Stimulated activated CD8-positive, alpha-beta memory T cell treated with anti-CD3 and anti-CD28 coated beads, Interleukin-4, amount 100 ng/mL, for 48 hours (primary cell): ENCODE measurements around the gene C1orf198.
A peak's percentile ranks its signal among the peaks of the same experiment; 100 is the strongest.

Experiments used
- DNase-seq: peaks from one replicate; pipeline ENCODE4 v3.0.0-alpha.2; 2020

Gene C1orf198, protein sequence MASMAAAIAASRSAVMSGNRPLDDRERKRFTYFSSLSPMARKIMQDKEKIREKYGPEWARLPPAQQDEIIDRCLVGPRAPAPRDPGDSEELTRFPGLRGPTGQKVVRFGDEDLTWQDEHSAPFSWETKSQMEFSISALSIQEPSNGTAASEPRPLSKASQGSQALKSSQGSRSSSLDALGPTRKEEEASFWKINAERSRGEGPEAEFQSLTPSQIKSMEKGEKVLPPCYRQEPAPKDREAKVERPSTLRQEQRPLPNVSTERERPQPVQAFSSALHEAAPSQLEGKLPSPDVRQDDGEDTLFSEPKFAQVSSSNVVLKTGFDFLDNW

GRCh38 chr1:230867903-230868735 lies at the start of gene C1orf198:
C1orf198 (minus strand) TSS chr1:230868521; CDS start chr1:230868512, 9 bp downstream.
- DNase-seq = peak; percentile 83

GRCh38 chr1:230917284-230918135 lies 49.2 kb upstream of the C1orf198 start:
- peak; percentile 84 for DNase-seq

DNA sequence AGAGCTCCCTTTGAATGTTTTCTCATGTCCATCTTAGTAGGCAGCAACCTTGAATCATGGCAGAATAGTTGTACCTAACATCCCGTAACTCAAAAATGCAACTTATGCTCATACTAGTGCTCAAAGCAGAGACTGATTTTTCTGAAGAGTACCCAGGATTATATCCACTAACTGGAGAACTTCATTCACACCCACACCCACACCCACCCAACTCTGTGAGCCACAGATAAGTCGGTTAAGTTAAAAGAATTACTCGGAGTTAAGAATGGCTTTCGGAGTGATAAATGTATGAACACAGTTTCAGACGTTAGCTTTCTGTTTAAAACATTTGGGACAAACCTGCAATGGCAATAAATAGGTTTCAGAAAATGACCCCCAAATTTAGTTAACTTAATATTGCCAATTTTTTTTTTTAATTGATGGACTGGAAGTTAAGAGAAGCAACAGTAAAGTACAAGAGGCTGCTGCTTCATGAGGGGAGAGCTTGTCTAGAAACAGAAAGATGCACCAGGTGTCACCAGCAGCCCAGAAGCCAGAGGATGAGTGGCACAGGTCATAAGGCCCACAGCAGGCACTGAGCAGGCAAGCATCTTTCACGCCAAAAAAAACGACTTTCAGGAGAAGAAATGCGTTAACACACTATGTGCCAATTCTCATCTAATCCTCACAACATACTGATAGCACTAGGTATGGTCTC lies 48.4 kb upstream of the C1orf198 start:
- no peak for DNase-seq

DNA sequence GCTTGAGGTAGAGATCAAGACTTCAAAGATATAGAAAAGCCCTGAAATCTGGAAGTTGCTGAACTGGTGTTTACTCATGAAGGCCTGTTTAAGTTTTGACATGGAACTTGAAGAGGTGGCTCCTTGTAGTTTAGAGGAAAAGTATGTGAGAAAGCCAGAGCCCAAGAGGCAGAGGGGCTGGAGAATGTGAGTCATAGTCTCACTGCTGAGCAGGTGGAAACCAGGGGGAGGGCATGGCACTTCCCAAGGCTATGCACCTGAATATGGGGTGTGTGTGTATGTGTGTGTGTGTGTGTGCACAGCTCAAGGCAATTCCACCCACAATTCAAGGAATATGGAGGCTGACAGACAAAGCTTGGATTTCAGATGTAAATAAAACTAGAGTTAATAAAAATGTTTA lies 46.8 kb upstream of the C1orf198 start:
- no peak for DNase-seq

DNA sequence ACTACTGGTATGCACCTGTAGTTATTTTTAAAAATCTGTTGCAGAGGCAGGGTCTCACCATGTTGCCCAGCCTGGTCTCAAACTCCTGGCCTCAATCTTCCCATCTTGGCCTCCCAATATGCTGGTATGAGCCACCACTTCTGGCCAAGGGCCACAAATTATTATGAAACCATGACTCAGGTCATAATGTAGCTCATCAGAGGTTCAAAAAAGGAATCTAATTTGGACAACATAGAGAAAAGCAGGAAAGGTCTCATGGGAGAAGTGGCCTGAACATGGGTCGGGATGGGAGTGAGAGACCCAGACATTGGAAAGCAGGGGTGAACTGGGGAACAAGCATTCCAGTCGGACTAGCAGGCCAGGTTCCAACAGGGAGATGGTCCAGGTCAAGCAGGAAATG lies 45.2 kb upstream of the C1orf198 start:
- DNase-seq = no peak

- no peak for DNase-seq
Observed at GRCh38 chr1:230910755-230911117, 42.4 kb upstream of the C1orf198 start.

DNA sequence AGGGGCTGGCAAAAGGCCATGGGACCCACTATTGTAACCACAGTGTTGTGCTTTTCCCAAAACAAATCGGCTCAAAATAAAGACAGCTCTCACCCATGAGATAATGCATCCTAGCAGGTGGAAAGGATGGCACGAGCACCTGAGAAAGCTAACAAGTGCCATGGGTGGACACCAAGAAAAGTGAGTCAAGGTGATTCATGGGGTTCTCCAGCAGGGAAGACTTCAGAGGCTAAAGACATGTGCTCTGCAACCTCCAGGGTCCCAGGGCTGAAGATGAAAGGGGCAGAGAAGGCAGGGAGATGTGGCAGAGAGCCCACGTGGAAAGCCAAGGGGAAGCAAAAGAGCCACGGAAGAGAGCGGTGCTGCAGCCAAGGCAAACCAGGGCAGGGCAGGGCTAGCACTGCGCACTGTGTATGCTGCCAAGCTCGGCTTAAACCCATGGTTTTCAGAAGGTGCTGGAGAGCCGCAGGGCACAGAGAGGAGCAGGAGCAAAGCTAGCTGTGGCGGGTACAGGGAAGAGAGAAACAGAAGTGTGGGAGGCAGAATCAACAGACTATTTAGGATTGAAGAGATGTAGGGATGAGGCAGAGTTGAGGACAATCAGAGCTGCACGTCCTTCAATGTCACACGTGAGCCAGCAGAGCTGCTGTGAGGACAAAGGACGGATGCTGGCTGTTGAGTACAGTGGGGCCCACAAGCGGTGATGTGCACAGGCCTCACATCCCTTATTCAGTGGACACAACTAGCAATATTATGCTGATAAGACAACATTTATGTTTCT lies 41.8 kb upstream of the C1orf198 start:
- DNase-seq = no peak

- no peak for DNase-seq
Observed at GRCh38 chr1:230907472-230908205, 39.3 kb upstream of the C1orf198 start.

DNA sequence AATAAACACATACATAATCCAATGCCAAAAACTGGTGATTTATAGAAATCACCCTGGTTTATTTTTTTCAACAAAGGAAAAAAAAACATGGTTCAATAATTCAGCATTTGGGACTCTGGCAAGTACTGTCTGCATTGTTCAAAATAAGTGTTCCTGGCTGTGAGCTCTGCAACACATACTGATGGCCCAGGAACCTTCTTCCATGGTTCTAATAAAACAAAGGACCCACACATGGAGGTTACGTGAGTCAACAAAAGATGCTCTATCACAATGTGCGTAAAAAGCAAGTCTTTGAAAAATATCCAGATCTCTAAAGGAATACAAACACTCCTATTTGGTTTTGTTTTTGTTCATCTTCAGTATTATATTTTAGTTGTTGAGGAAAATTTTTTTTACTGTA lies 37.9 kb upstream of the C1orf198 start:
- no peak for DNase-seq

DNA sequence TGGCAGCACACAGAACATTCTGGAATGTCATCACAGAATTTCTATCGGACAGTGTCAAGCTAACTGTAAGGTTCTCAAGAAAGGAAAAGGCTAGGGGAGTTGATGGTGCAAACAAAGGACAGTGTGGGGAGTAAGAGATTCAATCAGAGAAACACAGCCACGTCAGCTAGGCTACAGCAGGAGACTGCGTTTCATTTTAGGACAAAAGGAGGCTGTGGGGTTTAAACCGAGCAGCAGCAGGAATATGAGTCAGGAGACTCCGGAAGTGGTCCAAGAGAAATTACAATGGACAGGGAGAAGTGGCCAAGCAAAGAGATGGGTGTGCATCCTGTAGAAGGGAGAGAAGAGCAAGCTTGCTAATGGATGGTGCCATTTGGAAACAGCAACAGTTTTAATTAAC lies 37.4 kb upstream of the C1orf198 start:
- DNase-seq = no peak

DNA sequence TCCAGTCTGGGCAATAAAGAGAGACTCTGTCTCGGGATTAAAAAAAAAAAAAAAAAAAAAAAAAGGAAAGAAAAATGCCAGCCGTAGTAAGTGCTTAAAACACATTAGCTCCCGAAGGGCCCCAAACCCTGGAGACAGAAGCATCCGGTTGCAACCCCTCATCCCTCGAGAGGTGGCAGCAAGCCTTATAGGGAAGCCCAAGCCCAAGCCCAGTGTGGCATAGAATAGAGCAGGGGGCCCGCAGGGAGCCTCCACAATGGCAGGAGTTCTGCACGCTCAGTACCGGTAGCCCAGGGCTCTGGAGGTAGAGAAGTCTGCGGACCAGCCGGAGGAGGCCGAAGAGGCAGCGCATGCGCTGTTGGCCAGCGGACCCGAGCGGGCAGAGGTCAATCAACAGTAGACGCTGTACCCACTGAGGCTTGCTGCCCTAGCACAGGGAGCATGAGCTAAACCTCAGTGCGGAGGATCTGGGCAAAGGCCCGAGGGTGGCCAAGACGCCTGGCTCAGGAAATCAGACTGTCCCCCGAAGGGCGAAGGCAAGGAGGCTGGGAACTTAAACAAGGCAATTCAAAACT lies 34.1 kb upstream of the C1orf198 start:
- no peak for DNase-seq

- no peak for DNase-seq
Observed at GRCh38 chr1:230901671-230902070, 33.4 kb upstream of the C1orf198 start.

DNA sequence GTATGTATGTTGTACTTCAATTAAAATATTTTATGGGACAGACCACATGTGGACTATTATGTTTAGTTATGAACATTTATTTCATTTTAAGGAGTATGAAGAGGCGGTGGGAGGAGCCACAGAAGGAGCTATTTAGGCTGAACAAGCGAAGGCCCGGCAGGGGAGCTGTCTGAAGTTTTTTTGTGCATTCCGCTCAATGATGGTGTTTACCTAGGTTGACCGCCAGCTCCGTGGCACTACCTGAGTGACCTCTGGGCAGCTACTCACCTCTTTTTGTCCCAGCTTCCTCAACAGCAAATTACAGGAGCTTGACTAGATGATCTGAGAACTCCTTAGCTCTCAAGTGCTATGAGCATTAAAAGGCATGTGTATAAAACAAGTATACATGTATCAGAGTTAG lies 32.7 kb upstream of the C1orf198 start:
- no peak for DNase-seq

DNA sequence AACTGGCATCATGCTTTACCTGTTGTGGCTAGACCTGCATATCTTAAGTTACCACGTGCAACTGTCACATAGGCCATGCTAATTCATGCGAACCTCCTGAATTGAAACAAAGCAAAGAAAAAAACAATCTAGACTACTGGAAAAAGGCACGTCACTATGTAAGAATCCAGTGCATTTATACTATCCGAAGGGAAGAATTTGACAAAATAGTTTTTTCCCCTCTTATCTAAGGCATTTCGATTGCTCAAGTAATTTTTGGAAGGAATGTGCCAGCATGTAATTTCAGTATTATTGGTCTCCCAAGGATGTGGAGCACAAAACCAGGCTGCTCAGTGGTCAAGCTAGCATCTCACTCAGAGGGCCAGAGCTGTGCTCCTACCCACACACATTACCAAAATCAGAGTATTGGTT lies 31.5 kb upstream of the C1orf198 start:
- DNase-seq = no peak

- no peak for DNase-seq
Observed at GRCh38 chr1:230898748-230899147, 30.4 kb upstream of the C1orf198 start.

- no peak for DNase-seq
Observed at GRCh38 chr1:230898144-230898543, 29.8 kb upstream of the C1orf198 start.

DNA sequence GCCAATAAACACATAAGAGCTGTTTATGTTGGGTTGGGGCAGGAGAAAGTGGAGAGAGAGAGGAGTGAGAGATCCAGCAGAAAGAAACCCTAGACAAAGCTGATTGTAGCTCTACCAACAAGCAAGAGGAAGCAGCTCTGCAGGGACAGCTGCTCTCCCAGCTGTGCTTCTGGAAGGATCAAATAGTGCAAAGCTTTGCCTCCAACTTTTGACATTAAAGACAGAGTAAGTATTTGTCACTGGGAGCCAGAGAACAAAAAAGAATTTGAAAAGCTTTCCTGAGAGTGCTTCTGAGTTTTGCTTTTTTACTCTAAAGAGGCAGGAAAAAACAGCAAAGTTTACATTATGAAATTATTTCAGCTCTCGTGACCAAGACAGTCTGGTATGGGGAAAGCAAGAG lies 28.5 kb upstream of the C1orf198 start:
- DNase-seq = no peak

GRCh38 chr1:230895452-230895851 lies 27.1 kb upstream of the C1orf198 start:
- no peak for DNase-seq

- DNase-seq = no peak
Observed at GRCh38 chr1:230894664-230895063, 26.3 kb upstream of the C1orf198 start.

DNA sequence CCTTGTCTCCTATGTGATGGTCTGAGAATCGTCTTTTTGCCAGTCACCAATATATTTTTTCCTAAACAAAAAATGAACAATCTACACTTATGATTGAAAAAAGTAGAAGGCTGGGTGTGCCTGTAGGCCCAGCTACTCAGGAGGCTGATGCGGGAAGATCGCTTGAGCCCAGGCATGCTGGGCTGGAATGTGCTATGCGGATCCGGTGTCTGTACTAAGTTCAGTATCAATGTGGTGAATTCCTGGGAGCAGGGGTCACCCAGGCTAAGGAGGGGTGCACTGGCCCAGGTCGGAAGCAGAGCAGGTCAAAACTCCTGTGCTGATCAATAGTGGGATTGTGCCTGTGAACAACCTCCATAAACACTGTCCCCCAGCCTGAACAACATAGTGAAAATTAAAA lies 25.7 kb upstream of the C1orf198 start:
- DNase-seq = no peak

DNA sequence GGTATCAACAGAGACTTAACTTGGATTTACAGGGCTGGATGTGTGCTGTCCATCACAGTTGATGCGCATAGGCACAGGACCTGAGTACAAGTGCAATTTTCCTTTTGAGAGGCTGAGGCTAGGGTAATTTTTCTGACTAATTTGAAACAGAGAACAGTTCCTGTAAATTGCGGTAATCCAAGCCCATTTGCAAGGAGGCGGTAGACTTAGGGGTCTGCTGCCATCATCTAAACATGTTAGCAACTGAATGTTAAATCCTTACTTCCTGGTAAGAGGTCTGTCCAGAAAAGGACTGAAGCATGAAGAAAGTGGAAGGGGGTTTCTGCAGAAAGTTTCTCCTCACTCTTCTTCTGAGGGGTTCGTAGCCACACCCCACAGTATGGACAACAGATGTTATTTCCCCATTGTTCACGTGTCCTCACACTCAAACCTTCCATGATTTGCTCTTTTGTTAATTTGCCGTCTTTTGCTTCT lies 23.7 kb upstream of the C1orf198 start:
- DNase-seq = no peak
